Stimulated activated CD8-positive, alpha-beta memory T cell treated with anti-CD3 and anti-CD28 coated beads, Interleukin-4, amount 100 ng/mL, for 4 hours (primary cell): ENCODE results near the gene HCN2.
"Not testable (repeated sequence)": the region's sequence is repeated elsewhere in the genome, so short reads cannot be mapped to it uniquely, and the experiment has no call there.

Source experiments
- DNase-seq, 2 donors: peaks; one replicate each; pipeline ENCODE4 v3.0.0-alpha.2; 2020; ENCODE audit warnings: low read depth in 2 of 2, low spot score in 1 of 2

The HCN2 gene

DNA sequence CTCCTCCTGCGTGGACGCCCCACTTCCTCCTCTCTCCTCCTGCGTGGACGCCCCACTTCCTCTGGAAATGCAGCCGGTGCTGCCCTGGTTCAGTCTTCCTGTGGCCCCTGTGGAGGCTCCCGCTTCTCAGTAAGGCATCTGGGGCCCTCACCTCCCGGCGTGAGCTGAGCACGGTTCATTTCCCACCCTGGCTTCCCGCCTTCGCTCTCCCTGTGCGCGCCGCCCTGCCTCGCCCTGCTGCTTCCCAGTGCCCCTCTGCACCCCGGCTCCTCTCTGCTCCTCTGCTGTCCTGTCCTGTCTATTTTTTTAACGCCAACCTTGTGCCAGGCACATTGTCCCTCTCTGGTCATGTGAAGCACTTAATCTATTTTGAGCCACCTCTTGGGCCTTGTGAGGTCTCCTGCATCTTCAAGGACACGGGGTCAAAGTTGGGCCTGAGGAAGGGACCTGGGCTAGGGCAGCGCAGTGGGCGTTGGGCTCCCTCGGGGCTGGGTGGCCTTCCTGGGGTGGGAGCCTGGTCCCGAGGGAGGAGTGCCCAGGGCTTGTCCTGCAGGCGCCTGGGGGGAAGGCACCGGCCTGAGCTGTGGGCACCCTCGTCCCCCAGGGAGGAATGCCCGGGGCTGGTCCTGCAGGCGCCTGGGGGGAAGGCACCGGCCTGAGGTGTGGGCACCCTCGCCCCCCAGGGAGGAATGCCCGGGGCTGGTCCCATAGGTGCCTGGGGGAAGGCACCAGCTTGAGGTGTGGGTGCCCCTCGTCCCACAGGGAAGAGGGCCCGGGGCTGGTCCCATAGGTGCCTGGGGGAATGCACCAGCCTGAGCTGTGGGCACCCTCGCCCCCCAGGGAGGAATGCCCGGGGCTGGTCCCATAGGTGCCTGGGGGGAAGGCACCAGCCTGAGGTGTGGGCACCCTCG is 13.0 kb downstream of the HCN2 start:
- DNase-seq = no peak

GRCh38 chr19:603302-603639 is 13.6 kb downstream of the HCN2 start:
- DNase-seq = not testable (repeated sequence)

DNA sequence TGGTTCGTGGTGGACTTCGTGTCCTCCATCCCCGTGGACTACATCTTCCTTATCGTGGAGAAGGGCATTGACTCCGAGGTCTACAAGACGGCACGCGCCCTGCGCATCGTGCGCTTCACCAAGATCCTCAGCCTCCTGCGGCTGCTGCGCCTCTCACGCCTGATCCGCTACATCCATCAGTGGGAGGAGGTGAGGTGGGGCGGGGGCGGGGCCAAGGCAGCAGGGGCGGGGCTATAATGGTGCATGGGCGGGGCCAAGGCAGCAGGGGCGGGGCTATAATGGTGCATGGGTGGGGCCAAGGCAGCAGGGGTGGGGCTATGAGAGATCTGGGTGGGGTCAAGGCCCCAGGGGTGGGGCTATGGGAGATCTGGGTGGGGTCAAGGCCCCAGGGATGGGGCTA is 14.1 kb downstream of the HCN2 start:
- not testable (repeated sequence) for DNase-seq

- no peak for DNase-seq
Measured at GRCh38 chr19:604355-604754, 14.7 kb downstream of the HCN2 start.

GRCh38 chr19:605061-605971 is 15.6 kb downstream of the HCN2 start:
- not testable (repeated sequence) for DNase-seq

DNA sequence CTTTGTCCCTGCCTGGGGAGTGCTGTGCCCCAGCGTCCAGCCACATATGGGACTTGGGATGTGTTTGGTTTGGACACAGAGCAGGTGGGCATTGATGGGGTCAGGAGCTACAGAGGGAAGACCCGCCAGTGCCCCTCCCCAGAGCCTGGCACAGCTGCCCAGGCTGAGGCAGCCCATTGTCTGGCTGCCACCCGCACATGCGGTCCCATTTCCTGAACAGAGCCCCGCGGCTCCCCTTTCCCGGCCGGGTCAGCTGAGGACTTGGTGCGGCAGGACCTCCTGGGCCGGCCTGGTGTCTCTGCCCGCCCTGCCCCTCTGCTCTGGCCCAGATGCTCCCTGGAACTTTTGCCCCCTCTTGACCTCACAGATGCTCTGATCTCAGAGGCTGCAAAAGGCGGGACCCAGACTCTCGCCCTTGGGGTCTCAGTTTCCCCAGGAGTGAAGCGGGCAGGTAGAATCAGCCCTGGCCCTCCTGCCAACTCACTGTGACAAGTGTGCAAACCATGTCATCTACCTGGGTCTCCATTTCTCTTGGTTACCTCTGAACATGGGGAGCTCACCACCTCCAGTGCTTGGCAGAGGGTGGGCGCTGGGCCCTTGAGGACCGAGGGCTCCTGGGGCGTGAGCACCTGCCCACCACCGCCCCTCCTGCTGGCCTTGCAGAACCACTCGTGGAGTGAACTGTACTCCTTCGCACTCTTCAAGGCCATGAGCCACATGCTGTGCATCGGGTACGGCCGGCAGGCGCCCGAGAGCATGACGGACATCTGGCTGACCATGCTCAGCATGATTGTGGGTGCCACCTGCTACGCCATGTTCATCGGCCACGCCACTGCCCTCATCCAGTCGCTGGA is 17.8 kb downstream of the HCN2 start:
- DNase-seq = no peak

DNA sequence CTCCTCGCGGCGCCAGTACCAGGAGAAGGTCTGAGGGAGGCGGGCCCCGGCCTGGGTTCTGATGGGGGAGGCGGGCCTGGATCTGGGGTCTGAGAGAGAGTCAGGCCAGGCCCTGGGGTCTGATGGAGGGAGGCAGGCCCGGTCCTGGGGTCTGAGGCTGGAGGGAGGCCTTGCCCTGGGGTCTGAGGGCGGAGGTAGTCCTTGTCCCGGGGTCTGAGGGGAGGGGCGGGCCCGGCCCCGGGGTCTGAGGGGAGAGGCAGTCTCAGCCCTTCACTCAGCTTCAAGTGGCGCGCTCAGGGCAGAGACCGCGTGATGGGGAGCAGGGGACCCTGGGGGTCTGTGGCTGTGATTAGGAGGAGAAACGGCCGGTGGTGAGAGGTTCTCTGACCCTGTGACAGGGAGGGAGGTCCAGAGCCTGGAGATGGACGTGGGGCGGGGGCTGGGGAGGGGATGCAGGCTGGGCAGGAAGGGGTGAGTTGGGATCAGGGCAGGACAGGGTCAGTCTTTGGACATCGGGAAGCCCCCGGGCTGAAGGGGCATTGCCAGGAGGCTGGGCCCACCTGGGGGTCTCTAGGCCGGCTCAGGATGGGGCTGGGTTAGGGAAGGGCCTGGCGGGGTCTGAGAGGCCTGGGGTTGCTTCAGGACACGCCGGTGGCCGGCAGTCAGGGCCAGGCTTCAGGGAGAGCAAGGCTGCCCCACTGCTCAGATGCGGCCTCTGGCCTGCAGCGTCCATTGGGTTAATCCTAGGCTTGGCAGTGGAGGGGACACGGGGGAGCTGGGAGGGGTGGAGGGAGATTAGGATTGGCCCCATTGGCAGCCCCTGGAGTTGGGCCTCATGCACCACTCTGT is 18.7 kb downstream of the HCN2 start:
- no peak for DNase-seq

DNA sequence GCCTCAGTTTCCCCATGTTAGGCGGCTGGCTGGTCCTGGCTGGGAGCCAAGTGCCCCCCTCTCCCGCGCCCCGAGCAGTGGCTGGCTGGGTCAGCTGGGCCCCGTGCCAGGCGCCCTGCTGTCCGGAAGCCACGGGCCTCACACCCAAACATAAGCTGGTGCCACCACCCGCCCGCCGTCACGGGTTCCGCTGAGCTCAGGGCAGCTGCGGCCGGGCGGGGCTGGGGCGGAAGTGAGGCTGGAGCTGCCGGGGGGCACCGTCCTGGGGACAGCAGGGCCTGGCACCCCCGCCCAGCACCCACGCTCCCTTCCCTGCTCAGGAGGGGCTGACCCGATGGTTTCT is 19.3 kb downstream of the HCN2 start:
- DNase-seq = no peak

DNA sequence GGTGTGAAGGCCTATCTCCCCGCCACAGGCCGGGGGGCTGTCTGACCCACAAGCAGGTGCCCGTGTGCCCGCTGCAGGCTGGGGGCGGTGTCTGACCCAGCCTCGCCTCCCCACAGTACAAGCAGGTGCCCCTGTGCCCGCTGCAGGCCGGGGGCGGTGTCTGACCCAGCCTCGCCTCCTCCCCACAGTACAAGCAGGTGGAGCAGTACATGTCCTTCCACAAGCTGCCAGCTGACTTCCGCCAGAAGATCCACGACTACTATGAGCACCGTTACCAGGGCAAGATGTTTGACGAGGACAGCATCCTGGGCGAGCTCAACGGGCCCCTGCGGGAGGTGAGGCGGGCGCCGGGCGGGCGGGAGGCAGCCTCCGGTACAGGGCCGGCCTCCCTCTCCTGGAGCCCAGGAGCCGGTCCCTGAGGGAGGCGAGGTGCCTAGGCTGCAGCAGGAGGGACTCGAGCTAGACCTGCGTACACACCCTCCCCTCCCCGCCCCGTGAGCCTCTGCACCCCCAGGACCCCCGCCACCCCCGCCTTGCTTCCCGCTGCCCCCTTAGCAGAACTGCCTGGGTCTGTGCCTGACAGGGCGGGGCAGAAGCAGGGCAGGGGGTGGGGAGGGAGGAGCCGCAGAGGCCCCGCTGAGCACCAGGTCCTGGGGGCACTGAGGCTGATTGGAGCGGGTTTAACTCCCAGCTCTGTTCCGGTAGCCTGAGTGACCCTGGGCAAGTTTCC is 20.6 kb downstream of the HCN2 start:
- no peak for DNase-seq

DNA sequence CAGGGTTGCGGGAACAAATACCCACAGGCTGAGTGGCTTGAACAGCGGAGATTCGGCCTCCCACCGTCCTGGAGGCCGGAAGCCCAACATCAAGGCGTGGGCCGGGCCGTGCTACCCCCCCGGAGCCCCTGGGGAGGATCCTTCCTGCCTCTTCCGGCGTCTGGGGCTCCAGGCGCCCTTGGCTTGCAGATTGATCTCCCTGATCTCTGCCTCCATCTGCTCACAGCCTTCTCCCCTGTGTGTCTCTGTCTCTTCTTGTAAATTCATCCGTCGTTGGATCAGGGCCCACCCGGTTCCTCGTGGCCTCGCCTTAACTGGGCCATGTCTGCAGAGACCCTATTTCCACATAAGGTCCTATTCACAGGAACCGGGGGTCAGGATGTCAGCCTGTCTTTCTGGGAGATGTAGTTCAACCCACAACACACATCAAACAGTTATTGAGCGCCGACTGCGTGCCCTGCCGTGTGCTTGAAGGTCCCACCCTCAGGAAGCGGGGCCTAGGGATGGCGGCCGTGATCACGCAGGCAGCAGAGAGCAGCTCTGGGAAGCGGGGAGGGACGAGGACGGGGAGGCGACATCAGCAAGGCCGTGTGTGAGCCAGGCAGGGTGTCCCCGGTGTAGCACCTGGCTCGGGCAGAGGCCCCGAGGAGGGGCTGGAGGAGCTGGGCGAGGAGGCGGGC is 21.3 kb downstream of the HCN2 start:
- peak in 1 of 2 donors; percentile 32 for DNase-seq

DNA sequence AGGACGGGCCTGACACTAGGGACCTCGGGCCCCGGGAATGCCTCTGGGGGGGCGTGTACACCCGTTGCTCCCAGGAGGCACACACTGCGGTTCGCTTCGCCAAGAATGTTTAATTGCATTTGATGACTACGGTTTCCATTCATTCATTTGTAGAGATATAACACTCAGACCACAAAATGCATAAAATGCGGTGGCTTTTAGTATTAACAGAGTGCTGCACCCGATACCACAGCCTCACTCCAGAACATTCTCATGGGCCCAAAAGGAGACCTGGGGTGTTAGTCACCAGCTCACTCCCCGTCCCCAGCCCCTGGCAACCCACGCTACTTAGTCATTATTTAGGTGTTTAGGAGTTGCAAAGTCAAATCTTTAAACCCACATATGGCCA is 21.8 kb downstream of the HCN2 start:
- DNase-seq = peak in 1 of 2 donors; percentile 54

GRCh38 chr19:612941-613340 is 23.3 kb downstream of the HCN2 start:
- no peak for DNase-seq

DNA sequence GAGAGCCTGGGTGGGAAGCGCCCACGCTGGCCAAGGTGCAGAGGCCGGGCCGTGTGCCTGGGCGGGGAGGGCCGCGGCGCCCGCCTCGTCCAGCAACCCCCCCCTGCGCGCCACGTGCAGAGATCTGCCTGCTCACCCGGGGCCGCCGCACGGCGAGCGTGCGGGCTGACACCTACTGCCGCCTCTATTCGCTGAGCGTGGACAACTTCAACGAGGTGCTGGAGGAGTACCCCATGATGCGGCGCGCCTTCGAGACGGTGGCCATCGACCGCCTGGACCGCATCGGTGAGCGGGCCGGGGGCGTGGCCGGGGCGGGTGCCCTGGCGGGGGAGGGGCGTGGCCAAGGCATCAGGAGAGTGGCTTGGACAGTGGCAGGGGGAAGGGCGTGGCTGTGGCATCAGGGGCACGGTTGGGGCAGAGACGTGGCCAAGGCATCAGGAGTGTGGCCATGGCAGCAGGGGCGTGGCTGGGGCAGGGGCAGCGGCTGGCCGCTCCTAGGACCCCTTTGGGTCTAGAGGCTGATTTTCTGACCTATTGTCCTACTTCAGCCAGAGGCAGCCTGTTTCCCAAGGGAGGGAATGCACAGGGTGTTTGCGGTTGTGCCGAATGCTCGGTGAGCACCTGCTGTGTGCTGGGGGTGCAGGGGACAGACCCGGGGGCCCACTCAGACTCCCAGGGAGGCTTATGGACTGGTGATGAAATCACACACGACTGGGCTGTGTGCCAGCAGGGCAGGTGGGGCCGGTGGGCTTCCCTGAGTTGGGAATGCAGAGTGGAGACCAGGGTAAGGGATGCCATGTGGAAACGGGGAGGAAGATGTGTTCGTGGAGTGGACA is 24.3 kb downstream of the HCN2 start:
- no peak for DNase-seq

GRCh38 chr19:615619-616018 is 25.9 kb downstream of the HCN2 start:
- DNase-seq = no peak

- DNase-seq = no peak
Measured at GRCh38 chr19:616062-616700, 26.5 kb downstream of the HCN2 start.

- DNase-seq = no peak
Measured at GRCh38 chr19:616747-617526, 27.3 kb downstream of the HCN2 start.
